Left lung (tissue), 10 donors: ENCODE data around the gene LIMS1. TPM values are rescaled to one million over a fixed set of nuclear protein-coding genes. Genes with fewer than 3 reads are reported as not detected.
A peak's percentile ranks its signal among the peaks of the same experiment; 100 is the strongest.
"Not testable (repeated sequence)": the region's sequence is repeated elsewhere in the genome, so short reads cannot be mapped to it uniquely, and the experiment has no call there.

ENCODE experiments used
- ATAC-seq: fragments of 200-7000 bp; cut with Tn5 transposase; one replicate; pipeline ENCODE4 v1.9.1; 2020; ENCODE audit warnings: moderate library complexity
- DNase-seq, 4 donors: peaks; one replicate each; pipeline ENCODE4 v3.0.0-alpha.2; 2013 to 2020
- H3K27ac ChIP-seq, 2 donors: fragments of 200-600 bp; sonication (generic) in 1 of 2; one replicate each; pipeline versions ENCODE4 v1.5.0 to v1.8.0; 2020 to 2021
- H3K27me3 ChIP-seq, 2 donors: fragments of 200-600 bp; sonication (generic) in 1 of 2; one replicate each; pipeline versions ENCODE4 v1.5.0 to v1.8.0; 2020 to 2021
- H3K36me3 ChIP-seq, 2 donors: fragments of 200-600 bp; sonication (generic) in 1 of 2; one replicate each; pipeline versions ENCODE4 v1.5.0 to v1.8.0; 2020 to 2021
- H3K4me1 ChIP-seq, 2 donors: fragments of 200-600 bp; one replicate each; pipeline ENCODE4 v1.8.0; 2021
- H3K4me3 ChIP-seq, 2 donors: fragments of 200-600 bp; sonication (generic) in 1 of 2; one replicate each; pipeline versions ENCODE4 v1.5.0 to v1.8.0; 2020 to 2021; ENCODE audit warnings: mild to moderate bottlenecking in 1 of 2
- H3K9me3 ChIP-seq, 2 donors: fragments of 200-600 bp; sonication (generic) in 1 of 2; one replicate each; pipeline versions ENCODE4 v1.5.0 to v1.8.0; 2020 to 2021
- CTCF ChIP-seq, 2 donors: fragments of 200-600 bp; sonication (generic) in 1 of 2; IDR thresholded peaks; one replicate each; pipeline versions ENCODE4 v1.5.0 to v1.8.0; 2021; ENCODE audit warnings: antibody characterized with exemption in 2 of 2
- intact Hi-C, 2 donors: fragments of 100-400 bp; cut with DNase I; formaldehyde crosslinking; loops; one replicate each; pipeline versions ENCODE4 v1.11.2 to v1.14.2; 2022
- polyA plus RNA-seq, 6 donors: library from polyadenylated mRNA; unstranded; fragments of 120-200 nt; gene quantifications; one replicate each; pipeline ENCODE4 v1.2.1, GENCODE V29; 2013; ENCODE audit not compliant: insufficient read length in 6 of 6
- total RNA-seq, 2 donors: library from RNA; stranded (reverse); fragmentation: NEBNext Ultra II Directional; extraction: Animal tissue kit (Norgen Biotek cat#: 25700); gene quantifications; one replicate each; pipeline ENCODE4 v1.2.1, GENCODE V29; 2021
- donor health status: DM: no; HTN: yes; CAD: no.
- donor health status: DM: no; HTN: no; CAD: no.

Gene LIMS1
- total and polyA plus RNA-seq, 8 donors: 63.2 to 122 (median 70.4) TPM

DNA sequence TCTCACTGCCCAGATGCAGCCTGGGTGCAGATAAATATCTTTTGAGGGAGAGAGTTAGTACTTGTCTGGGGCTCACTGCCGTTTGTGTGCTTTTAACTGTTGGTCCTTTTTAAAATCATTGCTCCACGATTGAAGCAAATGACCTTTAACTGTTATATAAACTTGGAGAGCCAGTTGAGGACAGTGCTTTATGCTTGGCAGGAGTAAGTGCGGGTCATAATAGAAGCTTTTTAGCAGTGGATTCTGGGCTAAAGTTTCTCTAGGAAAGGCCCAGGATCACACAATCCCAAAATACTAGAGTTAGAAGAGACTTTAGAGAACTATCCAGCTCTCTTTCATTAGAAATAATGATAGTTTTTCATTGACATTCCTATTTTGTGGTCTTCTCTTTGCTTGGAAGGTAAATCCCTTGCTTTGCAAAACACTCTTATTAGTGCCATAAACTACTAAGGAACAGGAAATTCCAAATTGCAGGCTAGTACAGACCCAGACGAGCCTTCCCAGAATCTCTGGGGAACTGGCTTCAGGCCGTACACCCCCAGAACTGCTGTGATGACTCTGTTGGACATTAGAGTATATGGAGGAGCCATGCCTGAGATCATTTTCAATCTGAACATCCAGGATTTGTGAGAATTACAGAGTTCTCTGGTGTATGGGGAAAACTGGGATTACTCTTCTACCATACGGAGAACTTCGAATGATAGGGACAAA lies 19.1 kb downstream of the LIMS1 start:
- H3K36me3 ChIP-seq: no peaks in the 10 kb centered on the region
- no peak for TF ChIP-seq CTCF (IDR thresholded peaks at IDR 0.05)
- intact Hi-C loops: no loop called here
- DNase-seq (peak in 1 of 4 donors; percentile 58), ATAC-seq (peak; percentile 41)
- no peaks in the 10 kb centered on the region for H3K9me3 ChIP-seq
- no peak overlapping the region for H3K4me3 ChIP-seq
- peaks cover 0 to 9% of the 10 kb centered on the region in 2 donors for H3K4me1 ChIP-seq
- no peaks in the 10 kb centered on the region for H3K27me3 ChIP-seq
- H3K27ac ChIP-seq: peak overlapping the region; percentile 33 to 60

GRCh38 chr2:108554528-108554927 lies 20.3 kb downstream of the LIMS1 start:
- DNase-seq (no peak), ATAC-seq (no peak)
- H3K36me3 ChIP-seq: no peaks in the 10 kb centered on the region
- intact Hi-C loops: no loop called here
- peaks cover 0 to 9% of the 10 kb centered on the region in 2 donors for H3K4me1 ChIP-seq
- no peak for TF ChIP-seq CTCF (IDR thresholded peaks at IDR 0.05)
- no peak overlapping the region for H3K4me3 ChIP-seq
- H3K9me3 ChIP-seq: no peaks in the 10 kb centered on the region
- no peaks in the 10 kb centered on the region for H3K27me3 ChIP-seq
- H3K27ac ChIP-seq: no peak overlapping the region

- Histone ChIP-seq H3K27ac (no peak overlapping the region), H3K9me3 (no peaks in the 10 kb centered on the region), H3K27me3 (no peaks in the 10 kb centered on the region), H3K4me1 (peaks cover 0 to 9% of the 10 kb centered on the region in 2 donors), H3K36me3 (no peaks in the 10 kb centered on the region), H3K4me3 (no peak overlapping the region)
- ATAC-seq (no peak), DNase-seq (no peak)
- intact Hi-C loops: no loop called here
- TF ChIP-seq CTCF (IDR thresholded peaks at IDR 0.05): no peak
These were observed 21.3 kb downstream of the LIMS1 start for GRCh38 chr2:108555572-108555971.

GRCh38 chr2:108556581-108556980 lies 22.3 kb downstream of the LIMS1 start:
- H3K27me3 ChIP-seq, H3K27ac ChIP-seq, H3K36me3 ChIP-seq, H3K4me1 ChIP-seq, intact Hi-C loops, ATAC-seq, H3K9me3 ChIP-seq, DNase-seq, H3K4me3 ChIP-seq: not testable (repeated sequence)

DNA sequence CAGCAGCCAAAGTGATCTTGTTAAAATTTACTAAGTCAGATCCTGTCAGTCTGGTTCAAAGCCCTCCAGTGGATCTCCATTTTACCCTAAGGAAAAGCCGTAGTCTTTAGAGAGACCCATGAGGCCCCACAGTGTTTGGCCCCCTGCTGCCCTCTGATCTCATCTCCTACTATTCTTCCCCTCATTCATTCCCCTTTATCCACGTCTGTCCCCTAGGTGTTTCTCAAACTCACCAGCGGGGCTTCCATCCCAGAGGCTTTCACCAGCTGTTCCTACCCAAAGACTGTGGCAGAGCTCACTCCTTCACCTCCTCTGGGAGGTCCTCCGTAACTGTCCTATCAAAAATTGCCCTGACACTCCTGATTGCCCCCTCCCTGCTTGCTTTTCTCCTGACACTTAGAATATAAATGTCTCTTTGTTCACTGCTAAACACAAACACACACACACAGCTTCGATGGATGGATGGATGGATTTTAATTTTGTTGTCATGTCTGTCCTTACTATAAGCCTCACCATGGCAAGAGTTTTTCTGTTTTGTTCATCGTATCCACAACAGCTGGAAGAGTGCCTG lies 26.1 kb downstream of the LIMS1 start:
- peaks cover 0 to 2% of the 10 kb centered on the region in 2 donors for H3K9me3 ChIP-seq
- intact Hi-C loops: loop anchor here in 1 of 2 donors (10.0 kb wide), 1 partner anchor 336 kb away; no protein-coding TSS in a partner anchor
- no peak overlapping the region for H3K27ac ChIP-seq
- H3K27me3 ChIP-seq: no peaks in the 10 kb centered on the region
- ATAC-seq (no peak), DNase-seq (no peak)
- H3K4me1 ChIP-seq: peaks cover 0 to 4% of the 10 kb centered on the region in 2 donors
- no peak overlapping the region for H3K4me3 ChIP-seq
- H3K36me3 ChIP-seq: no peaks in the 10 kb centered on the region
- TF ChIP-seq CTCF (IDR thresholded peaks at IDR 0.05): no peak
